NCI-H82 (cell line): Measurements from ENCODE around the gene OBP2B.

ENCODE experiments used
- DNase-seq: peaks from one replicate; lab custom pipeline; 2025; lab: John Stamatoyannopoulos, UW

Gene OBP2B

DNA sequence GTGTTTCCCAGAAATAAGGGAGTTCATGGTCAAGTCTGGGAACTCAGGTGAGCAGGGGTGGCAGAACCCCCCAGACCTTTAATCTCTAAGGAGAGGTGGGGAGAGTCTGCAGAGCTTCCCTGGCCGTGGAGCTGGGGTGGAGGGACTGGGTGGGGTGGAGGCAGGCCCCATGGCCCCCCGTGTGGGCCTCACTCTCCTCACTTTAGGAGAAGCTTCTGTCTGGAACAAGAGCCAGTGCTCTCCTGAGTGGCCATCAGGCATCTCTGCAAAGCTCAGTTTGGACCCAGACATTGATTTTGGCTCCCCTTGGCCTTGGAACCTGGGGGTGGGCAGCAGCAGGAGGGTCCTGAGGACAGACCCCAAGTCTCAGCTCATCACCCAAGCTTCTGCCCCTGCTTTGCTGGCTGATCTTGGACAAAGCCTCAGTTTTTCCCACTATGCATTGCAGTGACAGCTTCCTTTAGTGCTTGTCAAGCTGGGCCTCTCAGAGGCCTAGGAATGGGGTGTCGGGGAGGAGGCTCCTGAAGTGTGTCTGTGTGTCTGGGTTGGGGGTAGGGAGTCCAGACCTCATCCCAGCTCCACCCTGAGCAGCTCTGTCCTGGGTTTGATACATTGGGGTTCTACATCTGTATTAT lies 41.8 kb downstream of the OBP2B start:
- no peak for DNase-seq

DNA sequence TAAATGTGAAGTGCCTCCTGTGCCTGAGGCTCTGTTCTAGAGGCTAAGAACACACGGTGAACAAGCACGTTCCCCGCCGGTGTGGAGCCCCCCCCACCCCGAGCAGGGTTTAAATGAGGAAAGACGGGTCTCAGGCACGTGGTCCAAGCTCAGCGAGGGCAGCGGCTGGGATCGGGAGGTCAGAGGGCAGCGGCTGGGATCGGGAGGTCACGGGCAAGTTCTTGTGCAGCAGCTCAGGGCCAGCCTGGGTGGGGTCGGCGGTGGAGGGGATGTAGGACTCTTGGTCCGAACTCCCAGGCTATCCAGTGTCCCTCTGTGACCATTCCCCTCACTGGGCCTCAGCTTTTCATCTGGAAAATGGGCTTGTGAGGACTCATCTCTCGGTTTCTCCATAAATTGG lies 42.7 kb downstream of the OBP2B start:
- no peak for DNase-seq

DNA sequence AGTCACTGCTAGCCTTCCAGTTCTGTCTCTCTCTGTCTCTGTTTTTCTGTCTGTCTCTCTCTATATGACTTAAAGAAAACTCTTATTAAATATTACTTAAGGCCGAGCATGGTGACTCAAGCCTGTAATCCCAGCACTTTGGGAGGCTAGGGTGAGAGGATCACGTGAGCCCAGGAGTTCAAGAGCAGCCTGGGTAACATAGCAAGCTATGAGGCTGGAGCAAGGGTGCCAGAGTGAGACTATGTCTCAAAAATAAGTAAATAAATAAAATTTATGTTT lies 43.7 kb downstream of the OBP2B start:
- no peak for DNase-seq

DNA sequence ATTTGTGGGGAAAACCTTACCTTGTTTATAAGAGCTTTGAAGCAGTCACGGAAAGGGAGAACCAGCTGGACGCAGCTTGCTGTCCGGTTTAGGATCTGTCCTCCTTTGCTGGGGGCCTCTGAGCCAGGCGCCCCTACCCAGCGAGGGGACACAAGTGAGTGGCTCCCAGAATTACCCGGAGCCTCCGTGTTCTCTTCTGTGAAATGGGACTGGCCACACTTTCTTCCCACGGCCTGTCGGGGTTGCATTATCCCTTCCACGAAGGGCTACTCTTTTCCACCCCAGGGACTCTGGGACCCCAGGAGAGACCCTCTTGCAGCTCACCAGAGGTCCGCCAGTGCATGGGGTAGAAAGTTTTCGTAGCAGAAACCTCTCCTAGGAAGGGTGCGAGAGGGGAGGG lies 44.9 kb downstream of the OBP2B start:
- DNase-seq, result no peak

DNA sequence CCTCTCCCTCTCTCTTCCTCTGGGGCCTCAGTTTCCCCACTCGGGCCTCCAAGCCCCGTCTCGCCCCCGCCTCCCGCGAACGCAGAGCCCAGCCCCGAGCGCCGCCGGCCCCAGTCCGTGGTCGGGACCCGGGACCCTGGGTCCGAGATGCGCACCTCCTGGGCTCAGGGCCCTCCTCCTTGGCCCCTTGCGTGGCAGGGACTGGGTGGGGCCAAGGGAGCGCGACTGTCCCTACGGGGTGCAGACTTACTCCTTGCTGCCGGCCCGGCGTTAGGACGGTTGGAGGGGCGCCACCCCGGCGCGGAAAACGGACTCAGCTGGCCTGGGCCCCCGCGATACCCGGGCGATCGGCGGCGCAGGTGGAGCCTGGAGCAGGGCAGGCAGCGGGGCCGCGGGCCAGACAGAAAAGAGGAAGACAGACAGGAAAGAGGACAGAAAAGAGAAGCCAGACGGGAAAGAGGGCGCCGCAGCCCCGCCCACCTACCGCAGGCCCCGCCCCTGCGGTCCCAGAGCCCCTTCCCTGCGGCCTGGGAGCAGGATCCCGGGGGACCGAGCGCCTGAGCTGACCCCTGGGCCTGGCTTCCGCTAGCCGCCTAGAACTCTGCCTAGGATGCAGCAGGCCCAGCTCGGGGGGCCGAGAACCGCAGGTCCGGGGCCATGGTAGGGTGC lies 45.4 kb downstream of the OBP2B start, which contains the start of gene GBGT1:
Gene GBGT1 (minus strand): TSS at position 411 of the 669 bp plus-strand sequence. CDS start 1,502 bp downstream, outside the sequence.
- DNase-seq, result peak; percentile 49

DNA sequence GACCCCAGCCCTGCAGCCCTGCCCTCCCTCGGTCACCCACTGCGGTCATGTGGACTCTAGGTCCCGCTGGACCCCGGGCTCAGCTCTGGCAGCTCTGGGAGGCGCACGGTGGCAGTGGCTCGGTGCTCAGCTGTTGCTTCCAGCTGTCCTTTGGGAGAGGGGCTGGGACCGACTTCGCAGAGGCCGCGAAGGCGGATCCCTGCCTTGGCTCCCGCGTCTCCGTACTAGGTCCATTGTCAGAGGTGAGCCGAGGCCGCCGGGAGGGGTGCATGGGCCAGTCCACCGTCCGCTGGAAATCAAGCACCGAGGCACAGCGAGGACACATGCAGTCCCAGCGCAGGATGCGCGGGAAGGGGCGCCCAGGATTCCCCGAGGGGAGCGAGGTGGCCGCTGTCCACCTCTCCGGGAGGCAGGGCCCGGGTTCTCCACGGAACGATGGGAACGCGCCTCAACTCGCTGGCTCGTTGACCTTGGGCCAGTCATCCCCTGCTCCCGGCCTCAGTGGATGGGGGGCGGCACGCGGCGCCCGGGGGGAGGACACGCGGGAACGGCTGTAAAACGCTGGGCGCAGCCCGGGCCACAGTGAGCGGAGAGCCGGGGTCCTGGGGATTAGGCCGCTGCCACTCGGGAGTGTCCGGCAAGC lies 46.1 kb downstream of the OBP2B start:
- peak; percentile 19 for DNase-seq

DNA sequence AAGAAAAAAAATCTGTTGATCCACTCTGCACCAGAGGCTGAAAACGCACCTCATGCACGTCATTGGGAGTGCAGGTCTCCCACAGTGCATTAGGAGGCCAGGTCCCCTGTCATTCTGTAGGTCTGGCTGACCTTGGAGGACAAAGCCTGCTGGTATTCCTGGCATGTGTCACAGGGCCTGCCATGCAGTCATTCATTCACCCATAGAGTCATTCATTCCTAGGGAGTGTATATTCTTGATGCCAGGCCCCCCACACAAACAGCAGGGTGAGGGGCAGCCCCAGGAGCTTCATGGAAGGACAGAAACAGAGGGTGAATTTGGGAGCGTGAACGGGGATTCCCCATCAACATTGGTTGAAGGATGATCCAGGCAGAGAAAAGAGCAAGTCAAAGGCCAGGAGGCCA lies 47.5 kb downstream of the OBP2B start:
- no peak for DNase-seq

DNA sequence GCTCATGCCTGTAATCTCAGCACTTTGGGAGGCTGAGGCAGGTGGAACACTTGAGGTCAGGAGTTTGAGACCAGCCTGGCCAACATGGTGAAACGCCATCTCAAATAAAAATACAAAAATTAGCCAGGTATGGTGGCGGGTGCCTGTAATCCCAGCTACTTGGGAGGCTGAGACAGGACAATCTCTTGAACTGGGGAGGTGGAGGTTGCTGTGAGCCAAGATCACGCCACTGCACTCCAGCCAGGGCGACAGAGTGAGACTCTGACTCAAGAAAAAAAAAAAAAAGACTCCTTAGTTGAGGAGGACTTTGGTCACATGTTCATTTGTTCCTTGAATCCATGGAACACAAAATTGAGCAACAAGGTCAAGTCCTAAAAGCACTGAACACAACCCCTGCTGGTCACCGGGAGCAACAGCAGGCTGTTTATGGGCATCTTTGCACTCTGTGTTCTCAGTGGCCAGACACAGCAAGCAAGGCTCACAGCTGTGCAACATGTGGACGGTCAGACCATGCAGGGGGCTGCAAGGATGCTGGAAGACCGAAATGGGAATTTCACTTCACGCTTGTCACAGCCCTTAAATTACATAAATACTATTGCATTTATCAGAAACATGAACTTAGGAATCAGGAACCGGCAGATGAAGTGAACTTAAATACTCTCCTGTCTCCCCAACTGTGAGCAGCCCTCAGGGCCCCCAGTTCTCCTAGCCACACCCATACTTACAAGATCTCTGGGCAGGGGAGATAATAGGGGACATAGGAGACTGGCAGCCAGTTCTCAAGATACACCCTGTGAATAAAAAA lies 48.1 kb downstream of the OBP2B start:
- DNase-seq, result peak; percentile 69

DNA sequence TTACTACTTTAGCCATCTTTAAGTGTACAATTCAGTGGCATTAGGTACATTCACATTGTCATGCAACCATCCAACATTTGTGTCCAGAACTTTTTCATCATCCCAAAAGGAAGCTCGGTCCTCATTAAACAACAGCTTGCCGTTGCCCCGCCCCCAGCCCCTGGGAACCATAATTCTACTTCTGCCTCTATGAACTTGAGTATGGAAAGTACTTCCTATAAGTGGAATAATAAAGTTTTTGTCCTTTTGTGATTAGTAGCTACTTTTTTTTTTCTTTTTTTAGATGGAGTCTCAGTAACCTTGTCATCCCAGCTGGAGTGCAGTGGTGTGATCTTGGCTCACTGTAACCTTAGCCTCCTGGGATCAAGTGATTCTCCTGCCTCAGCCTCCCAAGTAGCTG lies 50.4 kb downstream of the OBP2B start:
- no peak for DNase-seq
